HG03095 (cell line): ENCODE measurements around the gene MRPL18.

Experiments used
- ATAC-seq: cut with Tn5 transposase; IDR thresholded peaks from one replicate; pipeline ENCODE4 v1.9.1; 2021; ENCODE audit warnings: moderate library complexity; ENCODE audit not compliant: unreplicated experiment

The MRPL18 gene

DNA sequence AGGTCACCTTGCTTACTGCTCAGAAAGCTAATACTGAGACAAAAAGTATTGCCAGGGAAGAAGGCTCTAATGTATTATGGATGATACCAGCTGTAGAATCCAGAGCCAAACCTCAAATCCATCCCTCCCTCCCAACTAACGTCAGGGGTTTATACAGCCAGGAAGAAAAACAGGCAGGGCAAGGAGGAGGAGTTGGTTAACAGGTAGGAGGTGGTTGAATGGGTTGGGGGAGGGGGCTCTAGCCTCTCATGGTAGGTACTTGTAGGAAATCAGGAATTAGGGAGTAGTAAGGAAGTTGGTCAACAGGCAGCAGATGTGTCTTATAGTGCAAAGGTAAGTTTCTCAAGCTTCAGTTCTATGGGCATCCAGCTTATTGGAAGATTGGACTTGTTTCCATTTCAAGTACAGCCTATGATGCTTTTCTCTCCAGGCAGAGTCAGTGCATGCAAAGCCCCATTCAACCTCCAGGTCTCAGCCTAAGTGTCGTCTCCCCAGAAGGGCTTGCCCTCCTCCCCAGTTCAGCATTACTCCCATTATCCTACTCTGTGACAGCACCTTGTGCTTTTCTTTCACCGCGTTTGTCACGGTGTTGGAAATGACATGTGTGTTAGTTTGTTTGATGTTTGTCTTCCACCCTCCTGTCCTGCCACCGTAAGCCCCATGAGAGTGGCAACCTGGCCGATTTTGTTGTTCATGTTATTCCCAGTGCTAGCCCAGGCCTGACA is 47.9 kb downstream of the MRPL18 start:
- ATAC-seq: no peak

GRCh38 chr6:159842035-159842434 is 51.8 kb downstream of the MRPL18 start:
- no peak for ATAC-seq

DNA sequence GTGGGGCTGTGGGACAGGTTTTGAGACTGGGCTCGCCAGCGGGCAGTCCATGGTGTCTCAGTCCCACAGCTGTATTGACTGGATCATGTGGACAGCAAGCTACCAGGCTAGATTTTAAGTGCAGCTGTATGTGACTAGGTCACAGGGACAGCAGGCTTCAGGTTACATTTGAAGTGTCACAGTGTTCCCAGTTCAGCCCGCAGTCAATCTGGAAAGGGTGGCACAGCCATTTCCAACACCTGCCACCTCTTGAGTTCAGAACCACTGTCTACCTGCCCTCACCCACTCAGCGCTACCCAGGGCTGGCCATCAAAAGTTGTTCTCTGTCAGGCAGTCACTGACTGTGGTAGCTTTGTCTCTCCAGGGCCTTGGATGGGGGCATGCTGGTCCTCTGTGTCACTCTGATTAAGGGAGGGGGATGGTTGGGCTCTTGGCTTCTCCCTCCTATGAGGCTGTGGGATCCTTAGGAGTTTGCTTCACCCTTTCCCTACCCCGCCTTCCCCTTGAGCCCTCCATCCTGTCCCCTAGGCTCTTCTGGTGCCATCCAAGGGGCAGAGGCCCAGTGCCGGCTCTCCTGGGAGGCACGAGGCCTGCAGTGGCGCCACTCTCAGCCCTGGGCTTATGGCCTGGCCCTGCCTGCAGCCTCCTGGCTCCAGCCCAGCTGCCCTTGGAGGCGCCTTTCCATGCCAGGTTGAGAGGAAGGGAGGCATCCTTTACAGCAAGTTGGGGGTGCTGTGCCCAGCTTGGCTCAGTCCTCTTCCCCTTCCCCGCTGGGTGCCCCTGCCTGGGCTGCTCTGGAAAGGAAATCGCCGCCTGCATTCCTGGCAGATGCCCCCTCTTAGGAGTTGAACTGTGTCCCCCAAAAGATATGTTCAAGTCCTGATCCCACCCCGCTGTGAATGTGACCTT is 54.7 kb downstream of the MRPL18 start:
- no peak for ATAC-seq
